Measurements from ENCODE around the gene SELE.

SELE gene, protein sequence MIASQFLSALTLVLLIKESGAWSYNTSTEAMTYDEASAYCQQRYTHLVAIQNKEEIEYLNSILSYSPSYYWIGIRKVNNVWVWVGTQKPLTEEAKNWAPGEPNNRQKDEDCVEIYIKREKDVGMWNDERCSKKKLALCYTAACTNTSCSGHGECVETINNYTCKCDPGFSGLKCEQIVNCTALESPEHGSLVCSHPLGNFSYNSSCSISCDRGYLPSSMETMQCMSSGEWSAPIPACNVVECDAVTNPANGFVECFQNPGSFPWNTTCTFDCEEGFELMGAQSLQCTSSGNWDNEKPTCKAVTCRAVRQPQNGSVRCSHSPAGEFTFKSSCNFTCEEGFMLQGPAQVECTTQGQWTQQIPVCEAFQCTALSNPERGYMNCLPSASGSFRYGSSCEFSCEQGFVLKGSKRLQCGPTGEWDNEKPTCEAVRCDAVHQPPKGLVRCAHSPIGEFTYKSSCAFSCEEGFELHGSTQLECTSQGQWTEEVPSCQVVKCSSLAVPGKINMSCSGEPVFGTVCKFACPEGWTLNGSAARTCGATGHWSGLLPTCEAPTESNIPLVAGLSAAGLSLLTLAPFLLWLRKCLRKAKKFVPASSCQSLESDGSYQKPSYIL

DNA sequence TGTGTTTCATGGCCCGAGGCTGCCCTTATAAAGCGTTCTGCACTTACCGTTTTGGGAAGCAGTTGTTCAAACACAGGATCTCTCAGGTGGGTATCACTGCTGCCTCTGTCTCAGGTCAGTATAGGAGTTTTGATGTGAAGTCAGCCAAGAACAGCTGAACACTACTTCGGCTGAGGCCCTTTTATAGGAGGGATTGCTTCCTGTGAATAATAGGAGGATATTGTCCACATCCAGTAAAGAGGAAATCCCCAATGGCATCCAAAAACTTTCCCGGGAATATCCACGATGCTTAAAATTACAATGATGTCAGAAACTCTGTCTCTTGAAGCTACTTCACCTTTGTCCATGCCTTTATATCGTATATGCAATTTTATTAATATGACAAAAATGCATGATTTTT, at the start of gene SELE:
Gene SELE (minus strand): TSS at position 156 of the 400 bp plus-strand sequence. CDS start 467 bp downstream, outside the sequence.
- TF ChIP-seq, protein P1, sequence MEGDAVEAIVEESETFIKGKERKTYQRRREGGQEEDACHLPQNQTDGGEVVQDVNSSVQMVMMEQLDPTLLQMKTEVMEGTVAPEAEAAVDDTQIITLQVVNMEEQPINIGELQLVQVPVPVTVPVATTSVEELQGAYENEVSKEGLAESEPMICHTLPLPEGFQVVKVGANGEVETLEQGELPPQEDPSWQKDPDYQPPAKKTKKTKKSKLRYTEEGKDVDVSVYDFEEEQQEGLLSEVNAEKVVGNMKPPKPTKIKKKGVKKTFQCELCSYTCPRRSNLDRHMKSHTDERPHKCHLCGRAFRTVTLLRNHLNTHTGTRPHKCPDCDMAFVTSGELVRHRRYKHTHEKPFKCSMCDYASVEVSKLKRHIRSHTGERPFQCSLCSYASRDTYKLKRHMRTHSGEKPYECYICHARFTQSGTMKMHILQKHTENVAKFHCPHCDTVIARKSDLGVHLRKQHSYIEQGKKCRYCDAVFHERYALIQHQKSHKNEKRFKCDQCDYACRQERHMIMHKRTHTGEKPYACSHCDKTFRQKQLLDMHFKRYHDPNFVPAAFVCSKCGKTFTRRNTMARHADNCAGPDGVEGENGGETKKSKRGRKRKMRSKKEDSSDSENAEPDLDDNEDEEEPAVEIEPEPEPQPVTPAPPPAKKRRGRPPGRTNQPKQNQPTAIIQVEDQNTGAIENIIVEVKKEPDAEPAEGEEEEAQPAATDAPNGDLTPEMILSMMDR (IDR thresholded peaks at IDR 0.05; ENCODE audit: low read depth, low read length, missing control alignments) = no peak
- H3K4me3 ChIP-seq (replicated peaks; ENCODE audit: low read depth, low read length) = no peak within 1 kb of the TSS
- DNase-seq (ENCODE audit: extremely low read depth, low read depth) = no peak

DNA sequence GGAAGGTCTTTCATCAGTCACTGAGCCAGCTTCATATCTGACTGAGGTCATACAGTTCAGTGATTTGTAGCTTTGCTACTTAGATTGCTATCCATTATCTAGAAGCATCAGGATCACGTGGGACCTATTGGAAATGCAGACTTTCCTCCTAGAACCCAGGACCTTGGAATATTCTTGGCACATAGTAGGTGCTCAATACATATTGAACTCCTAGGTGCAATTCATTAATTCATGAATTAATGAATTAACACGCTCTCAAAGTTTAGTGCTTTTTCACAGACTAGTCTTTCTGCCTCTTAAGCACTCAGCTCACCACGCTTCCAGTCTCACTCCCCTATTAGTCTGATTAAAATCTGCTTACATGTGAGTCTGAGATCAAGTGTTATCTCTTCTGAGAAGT, 48.7 kb upstream of the SELE start:
- TF ChIP-seq, protein P1 (IDR thresholded peaks at IDR 0.05; ENCODE audit: low read depth, low read length, missing control alignments) = no peak
- no peak for DNase-seq (ENCODE audit: extremely low read depth, low read depth)
- H3K4me3 ChIP-seq (replicated peaks; ENCODE audit: low read depth, low read length) = no peak overlapping the region

DNA sequence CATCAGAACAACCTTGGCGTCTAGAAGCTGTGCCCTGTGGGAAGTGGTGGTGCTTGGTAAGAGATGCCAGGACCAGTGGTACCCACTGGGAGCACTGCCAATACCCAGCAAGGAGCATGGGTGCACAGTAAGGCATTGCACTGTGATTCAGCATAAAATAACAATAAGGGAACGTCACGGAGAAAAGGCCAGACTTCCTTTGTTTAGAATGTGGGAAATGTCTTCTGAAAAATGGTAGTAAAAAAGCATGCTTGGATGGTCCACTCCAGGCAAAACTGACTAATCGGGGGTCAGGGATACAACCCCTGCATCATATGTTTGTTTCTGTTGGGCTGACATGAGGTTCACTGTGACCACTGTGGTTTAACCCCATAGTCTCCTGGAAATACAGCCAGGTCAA, 46.1 kb upstream of the SELE start:
- TF ChIP-seq, protein P1 (IDR thresholded peaks at IDR 0.05; ENCODE audit: low read depth, low read length, missing control alignments) = no peak
- peak; percentile 11 for DNase-seq (ENCODE audit: extremely low read depth, low read depth)
- no peak overlapping the region for H3K4me3 ChIP-seq (replicated peaks; ENCODE audit: low read depth, low read length)

DNA sequence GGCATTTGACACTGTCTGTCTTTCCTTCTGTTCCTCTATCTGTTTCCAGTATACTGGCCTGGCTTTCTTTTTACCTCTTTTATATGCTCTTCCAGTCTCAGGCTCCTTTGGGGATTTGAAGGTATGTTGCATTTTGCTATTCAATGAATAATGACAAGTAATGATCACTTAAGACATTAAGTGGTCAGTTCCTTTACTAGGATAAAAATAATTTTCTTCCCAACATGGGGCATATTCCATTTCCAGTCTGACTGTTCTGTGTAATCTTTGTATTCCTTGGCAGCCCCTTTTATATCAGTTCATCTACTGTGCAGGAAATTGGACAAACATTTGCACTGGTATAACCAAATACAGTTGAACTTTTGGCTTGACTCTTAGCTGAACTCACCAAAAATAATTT, 45.3 kb upstream of the SELE start:
- TF ChIP-seq, protein P1 (IDR thresholded peaks at IDR 0.05; ENCODE audit: low read depth, low read length, missing control alignments) = no peak
- H3K4me3 ChIP-seq (replicated peaks; ENCODE audit: low read depth, low read length) = no peak overlapping the region
- no peak for DNase-seq (ENCODE audit: extremely low read depth, low read depth)

DNA sequence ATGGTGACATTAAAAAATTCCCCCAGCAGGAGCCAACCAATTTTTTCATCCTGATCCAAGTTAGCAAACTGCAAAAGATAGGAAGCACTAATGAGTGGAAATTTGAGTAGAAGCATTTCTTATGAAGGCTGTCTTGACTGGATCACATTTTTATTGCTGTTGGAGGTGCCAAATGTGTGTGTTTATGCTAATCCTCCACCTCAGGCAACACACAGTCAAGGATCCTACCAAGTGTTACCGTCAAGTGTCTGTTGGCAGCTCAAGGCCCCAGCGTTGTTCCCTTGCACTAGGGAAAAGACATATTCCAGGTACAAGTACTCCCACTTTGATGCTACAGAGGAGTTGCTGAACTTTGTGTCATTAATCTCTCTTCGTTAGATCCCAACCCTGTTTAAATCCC, 42.6 kb upstream of the SELE start:
- TF ChIP-seq, protein P1 (IDR thresholded peaks at IDR 0.05; ENCODE audit: low read depth, low read length, missing control alignments) = no peak
- no peak overlapping the region for H3K4me3 ChIP-seq (replicated peaks; ENCODE audit: low read depth, low read length)
- no peak for DNase-seq (ENCODE audit: extremely low read depth, low read depth)

DNA sequence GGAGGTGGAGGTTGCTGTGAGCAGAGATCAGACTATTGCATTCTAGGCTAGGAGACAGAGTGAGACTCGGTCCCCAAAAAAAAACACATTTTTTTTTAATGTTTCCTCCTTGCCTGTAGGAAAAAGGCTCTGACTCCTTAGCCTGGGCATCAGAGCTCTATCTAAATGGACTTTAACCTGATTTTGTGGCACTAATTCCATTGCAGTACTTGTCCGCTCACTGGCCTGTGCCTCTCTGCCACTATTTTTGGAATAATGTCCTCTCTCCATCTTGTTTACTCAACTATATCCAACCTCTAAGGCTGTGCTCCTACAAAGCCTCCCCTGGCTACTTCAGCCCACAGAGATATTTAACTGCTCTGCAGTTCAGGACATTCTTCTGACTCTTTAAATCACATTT, 34.3 kb upstream of the SELE start:
- H3K4me3 ChIP-seq (replicated peaks; ENCODE audit: low read depth, low read length) = no peak overlapping the region
- no peak for DNase-seq (ENCODE audit: extremely low read depth, low read depth)
- TF ChIP-seq, protein P1 (IDR thresholded peaks at IDR 0.05; ENCODE audit: low read depth, low read length, missing control alignments) = no peak
